Subcutaneous adipose tissue (tissue), 4 donors: ENCODE results near the gene IL1B. TPM values are rescaled to one million over a fixed set of nuclear protein-coding genes. Genes with fewer than 3 reads are reported as not detected.

Experiments used
- total RNA-seq, 4 donors: library from RNA; depleted of rRNA; stranded (reverse); fragments of >200 nt; gene quantifications; one replicate each; pipeline ENCODE4 v1.1.0, GENCODE V29; 2016
- TF ChIP-seq, protein P1 (sequence below): fragments of 450-650 bp; IDR thresholded peaks from one replicate; pipeline ENCODE4 v1.5.1; 2016; ENCODE audit warnings: low read depth, mild to moderate bottlenecking, control low read depth, antibody characterized with exemption, moderate library complexity

IL1B gene
- total RNA-seq, 4 donors from 2014 or later, result 1.1 TPM; not detected in 3

DNA sequence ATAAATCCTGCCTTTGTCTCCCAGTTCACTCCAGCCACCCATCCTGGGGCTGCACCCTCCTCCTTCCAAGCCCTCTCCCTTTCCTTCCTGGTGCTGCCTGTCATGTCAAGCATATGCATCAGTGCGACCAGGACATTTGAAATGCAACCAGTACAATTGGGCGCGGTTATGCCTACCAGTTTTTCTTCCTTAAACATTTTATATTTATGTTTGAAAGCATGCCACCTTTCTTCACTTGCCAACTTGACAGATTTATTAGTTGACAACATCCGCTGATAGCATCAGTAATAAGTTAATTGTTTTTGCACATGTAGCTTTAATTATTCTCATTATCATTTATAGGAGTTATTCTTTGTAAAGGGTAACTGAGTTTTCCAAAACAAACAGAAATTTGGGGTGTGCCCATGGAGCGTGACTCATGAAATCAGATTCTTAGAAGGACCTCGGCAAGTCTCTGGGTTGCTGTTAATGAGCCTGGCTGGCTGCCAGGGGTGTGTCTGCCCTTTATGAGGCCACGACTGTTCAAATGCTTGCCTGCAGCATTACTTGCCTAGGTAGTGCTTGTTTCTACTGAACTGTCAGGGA is 32.8 kb upstream of the IL1B start:
- TF ChIP-seq, protein P1, sequence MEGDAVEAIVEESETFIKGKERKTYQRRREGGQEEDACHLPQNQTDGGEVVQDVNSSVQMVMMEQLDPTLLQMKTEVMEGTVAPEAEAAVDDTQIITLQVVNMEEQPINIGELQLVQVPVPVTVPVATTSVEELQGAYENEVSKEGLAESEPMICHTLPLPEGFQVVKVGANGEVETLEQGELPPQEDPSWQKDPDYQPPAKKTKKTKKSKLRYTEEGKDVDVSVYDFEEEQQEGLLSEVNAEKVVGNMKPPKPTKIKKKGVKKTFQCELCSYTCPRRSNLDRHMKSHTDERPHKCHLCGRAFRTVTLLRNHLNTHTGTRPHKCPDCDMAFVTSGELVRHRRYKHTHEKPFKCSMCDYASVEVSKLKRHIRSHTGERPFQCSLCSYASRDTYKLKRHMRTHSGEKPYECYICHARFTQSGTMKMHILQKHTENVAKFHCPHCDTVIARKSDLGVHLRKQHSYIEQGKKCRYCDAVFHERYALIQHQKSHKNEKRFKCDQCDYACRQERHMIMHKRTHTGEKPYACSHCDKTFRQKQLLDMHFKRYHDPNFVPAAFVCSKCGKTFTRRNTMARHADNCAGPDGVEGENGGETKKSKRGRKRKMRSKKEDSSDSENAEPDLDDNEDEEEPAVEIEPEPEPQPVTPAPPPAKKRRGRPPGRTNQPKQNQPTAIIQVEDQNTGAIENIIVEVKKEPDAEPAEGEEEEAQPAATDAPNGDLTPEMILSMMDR, result no peak

DNA sequence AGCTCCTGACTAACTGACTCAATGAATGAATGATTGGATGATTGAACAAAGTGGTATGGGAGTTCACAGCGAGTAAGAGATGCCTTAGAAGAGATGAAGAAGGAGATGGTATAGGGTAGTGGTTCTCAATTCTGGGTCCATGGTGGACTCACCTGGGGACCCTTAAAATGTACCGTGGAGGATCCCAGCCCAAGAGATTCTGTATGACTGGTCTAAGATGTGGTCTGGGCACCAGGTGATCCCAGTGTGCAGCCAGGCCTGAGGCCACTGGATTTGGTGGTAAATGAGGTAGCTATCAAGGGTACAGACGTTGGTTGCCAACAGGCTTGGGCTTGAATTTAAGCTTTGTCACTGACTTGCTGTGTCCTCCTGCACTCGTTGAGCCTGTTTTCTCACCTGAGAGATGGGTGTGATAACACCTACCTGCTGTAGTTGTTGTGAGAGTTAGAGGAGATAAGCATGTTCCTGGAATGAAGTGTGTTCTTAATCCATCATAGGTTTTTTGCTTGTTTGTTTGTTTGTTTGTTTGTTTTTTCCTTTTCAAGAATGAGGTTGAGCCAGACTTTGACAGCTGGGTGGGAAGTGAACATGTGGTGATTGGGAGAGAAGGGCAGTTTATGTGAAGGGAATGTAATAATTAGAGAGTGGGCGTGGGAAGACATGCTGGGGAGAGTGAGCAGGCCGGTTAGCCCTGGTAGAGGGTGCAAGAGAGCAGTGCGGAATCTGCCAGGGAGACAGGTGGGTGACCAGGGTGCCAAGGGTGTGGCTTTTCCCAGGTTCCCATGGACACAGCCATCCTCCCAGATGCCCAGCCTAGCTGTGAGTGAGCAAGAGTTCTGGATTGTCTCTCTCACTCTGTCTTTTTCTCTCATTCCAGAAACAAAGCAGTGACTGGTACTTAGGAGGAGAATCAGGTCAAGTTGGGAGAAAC is 31.4 kb upstream of the IL1B start:
- TF ChIP-seq, protein P1, result no peak

DNA sequence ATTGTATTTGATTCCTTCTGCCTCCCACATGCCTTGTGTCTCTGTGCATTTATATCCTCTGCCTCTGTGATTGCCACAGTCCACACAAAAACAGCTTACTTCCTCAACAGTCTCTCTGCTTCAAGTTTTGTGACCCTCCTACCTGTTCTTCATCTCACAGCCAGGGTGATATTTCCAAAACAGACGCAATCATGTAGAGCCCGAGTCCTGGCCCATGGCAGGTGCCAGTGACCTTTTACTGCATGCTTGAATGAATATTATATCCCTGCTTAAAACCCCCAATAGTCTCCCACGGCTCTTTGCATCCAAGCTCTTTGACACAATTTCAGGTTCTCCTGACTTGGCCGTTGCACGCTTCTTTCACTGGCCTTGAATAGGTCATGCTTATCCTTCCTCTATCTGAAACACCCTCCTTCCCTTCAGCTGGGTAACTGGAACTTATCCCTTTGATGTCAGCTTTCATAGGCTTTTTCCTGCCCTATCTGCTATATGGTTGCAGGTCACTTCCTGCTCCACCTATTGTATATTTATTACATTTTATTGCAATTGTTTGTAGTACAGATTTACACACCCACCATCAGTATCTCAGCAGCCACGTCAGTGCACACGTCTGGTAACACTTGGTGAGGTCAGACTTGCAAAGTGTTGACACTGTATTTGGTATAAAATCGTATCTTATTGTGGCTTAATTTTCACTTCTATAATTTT is 29.7 kb upstream of the IL1B start:
- TF ChIP-seq, protein P1, result no peak

DNA sequence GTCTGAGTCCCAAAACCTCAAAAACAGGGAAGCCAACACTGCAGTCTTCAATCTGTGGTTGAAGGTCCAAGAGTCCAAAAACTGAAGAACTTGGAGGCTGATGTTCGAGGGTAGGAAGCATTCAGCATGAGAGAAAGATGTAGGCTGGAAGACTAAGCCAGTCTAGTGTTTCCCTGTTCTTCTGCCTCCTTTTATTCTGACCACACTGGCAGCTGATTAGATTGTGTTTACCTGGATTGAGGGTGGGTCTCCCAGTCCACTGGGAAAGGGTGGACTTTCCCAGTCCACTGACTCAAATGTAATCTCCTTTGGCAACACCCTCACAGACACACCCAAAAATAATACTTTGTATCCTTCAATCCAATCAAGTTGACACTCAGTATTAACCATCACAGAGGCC is 27.5 kb upstream of the IL1B start:
- TF ChIP-seq, protein P1, result no peak

DNA sequence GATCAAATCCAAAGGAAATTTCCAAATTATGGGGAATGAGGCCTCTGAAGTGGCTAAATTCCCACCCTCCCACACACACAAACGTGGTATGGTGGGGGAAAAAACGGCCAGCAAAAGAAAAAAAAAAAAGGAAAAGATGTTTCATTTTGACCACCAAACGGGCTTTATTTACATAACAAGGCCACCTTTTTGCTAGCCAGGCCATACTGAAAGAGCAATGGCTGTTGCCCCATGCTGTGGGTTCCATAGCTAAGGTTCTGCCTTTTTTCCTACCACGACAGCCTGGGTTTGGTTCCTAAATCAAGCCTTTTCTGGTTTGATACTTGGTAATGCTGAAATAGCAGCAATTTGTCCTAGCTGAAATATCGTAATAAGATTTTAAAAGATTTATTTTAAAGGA is 14.0 kb upstream of the IL1B start:
- TF ChIP-seq, protein P1, result no peak

DNA sequence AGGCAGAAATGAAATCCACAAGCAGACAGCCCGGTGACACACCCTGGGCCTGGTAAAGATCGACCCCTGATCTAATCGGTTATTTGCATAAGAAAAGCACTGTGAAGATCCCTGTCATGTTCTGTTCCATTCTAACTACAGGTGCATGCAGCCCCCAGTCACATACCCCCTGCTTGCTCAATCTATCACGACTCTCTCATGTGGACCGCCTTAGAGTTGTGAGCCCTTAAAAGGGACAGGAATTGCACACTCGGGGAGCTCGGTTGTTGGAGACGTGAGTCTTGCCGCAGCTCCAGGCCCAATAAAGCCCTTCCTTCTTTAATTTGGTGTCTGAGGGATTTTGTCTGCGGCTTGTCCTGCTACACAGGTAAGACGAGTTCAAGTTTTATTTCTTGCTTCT is 13.4 kb upstream of the IL1B start:
- TF ChIP-seq, protein P1, result no peak

DNA sequence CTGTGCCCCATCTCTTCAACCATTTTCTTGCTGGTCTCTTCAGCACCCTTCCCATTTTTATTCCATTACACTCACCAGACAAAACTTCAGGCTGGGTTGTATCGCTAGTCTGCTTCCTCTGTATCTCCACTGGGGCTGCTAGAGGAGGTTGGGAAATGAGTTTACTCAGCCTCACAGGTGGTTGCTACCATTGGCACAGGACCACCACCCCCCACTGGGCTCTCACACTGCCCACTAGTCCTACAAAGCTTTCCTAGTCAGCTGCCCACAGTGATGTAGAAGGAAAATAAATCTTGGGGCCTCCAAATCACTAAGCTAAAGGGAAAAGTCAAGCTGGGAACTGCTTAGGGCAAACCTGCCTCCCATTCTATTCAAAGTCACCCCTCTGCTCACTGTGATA is 12.3 kb upstream of the IL1B start:
- TF ChIP-seq, protein P1, result no peak
